Endothelial cell of coronary artery (primary cell): ENCODE measurements around the gene SCN9A. TPM values are rescaled to one million over a fixed set of nuclear protein-coding genes. Genes with fewer than 3 reads are reported as not detected.

Source experiments
- total RNA-seq: library from RNA; depleted of rRNA; stranded (reverse); fragments of >200 nt; gene quantifications from 2 replicates; pipeline ENCODE4 v1.2.3, GENCODE V29; 2014

SCN9A gene
- total RNA-seq: 0.47 and 1.2 TPM in 2 replicates

DNA sequence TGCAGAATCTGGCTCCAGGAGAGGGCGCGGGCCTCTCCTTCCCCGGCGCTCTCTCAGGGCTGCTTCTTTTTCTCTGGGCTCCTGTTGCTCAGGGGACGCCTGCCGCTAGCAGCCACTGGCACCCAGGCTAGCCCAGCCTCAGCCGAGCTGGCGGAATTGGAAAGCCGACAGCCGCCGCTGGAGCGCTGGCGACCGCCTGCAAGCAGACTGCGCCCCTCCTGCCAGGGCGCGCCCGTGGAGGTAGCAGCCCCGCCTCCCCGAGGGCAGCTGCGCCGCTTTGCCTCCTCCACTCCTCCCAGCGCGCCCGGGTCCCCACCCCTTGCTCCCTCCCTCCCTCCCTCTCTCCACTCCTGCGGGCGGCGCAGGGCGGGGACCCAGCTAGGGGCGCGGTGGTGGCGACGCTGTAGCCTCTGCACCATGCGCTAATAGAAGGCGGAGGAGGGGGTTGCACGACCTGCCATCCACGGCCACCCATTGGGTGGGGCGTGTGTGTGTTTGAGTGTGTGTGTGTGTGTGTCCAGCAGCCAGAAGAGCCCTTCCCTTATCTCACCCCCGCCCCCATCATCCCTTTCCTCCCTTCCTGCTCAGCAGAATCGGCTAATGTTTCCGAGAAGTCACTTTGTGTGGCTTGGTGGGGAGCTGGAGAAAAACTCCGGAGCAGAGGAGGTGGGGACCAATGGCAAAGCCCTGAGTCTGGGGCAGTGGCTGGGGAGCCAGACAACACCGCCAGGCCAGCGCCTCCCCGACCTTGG is at the start of gene SCN9A:
TSS of gene SCN9A (minus strand) at position 209 of the 752 bp plus-strand sequence. CDS start 64,188 bp downstream, outside the sequence.

Other genes with a start within 250 kb of the SCN9A start
- under 0.01 TPM in 1 of 2 replicates, not detected in the other for gene SCN1A, start 247.9 kb downstream of the SCN9A start, total RNA-seq
- not detected in 2 replicates for gene SCN7A, start 118.3 kb upstream of the SCN9A start, total RNA-seq